ENCODE data around the gene BARX1.

GRCh38 chr9:93942161-93942560 lies 13.0 kb downstream of the BARX1 start:
- TF ChIP-seq REST (tag by site-specific recombination; IDR thresholded peaks at IDR 0.05) (no peak), ZNF221 (tag by site-specific recombination; IDR thresholded peaks at IDR 0.05; ENCODE audit: borderline replicate concordance) (no peak), ZNF639 (tag by site-specific recombination; IDR thresholded peaks at IDR 0.05) (no peak), CTCF (tag by site-specific recombination; IDR thresholded peaks at IDR 0.05) (no peak), ZNF548 (tag by site-specific recombination; IDR thresholded peaks at IDR 0.05) (no peak), ZBTB17 (tag by site-specific recombination; IDR thresholded peaks at IDR 0.05) (no peak), PBX3 (CRISPR knock-in tag; IDR thresholded peaks at IDR 0.05) (no peak)
